Activated effector memory CD4-positive, alpha-beta T cell treated with Interleukin-2 at 50 U/mL for 16 hours (primary cell): ENCODE data around the gene PDE6A.

Experiments used
- DNase-seq: peaks from one replicate; pipeline ENCODE4 v3.0.0-alpha.2; 2020

The PDE6A gene

DNA sequence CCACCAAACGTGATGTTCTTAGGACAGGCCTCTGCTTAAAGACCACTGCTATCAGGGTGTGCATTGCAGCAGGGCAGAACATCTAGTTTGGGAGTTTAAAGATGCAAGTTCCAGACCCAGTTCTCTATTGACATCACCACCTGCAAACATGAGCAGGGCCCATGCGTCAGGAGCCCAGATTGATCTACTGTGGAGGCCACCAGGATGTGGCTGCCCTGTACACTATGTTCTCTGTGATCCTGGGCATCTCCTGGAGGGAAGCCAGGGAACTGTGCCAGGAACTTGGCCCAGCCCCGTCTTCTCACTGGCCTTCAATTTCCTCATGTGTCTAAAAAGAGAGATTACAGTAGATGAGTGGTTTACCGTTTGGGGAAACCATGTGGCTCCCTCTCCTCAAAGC, 87.1 kb downstream of the PDE6A start:
- no peak for DNase-seq

- DNase-seq, result no peak
Observed at GRCh38 chr5:149855366-149855765, 89.2 kb downstream of the PDE6A start.

DNA sequence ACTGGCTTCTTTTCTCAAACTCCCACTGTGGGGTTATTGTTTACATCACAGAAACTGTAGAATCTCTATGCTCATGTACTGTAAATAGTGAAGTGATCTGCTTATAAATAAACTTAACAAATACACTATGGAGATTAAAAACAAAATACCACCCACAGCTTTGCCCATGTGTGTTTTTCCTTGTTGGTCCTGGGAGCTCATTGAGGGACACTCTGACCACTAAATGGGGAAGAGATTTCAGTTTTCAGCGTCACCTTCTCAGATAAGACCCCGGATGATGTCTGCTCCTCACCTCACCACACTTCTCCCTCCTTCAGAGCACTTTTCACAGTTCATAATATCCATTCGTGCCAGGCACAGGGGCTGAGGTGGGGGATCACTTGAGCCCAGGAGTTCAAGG, 89.7 kb downstream of the PDE6A start:
- no peak for DNase-seq

GRCh38 chr5:149853701-149854100, 90.9 kb downstream of the PDE6A start:
- no peak for DNase-seq

DNA sequence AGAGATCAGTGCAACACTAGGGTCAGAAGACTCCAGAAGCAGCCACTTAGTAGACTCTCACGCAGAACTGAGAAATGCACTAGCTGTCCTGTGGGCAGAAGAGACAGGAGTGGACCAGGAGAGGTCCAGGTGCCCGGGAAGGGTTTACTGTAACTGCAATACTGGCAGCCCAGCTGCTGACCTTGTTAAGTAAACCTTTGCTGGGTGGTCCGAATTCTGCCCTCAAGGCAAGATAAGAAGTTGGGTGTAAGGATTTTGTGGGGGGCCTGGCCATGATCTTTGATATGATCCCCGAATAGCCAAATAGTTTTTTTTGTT, 91.3 kb downstream of the PDE6A start:
- DNase-seq, result no peak

DNA sequence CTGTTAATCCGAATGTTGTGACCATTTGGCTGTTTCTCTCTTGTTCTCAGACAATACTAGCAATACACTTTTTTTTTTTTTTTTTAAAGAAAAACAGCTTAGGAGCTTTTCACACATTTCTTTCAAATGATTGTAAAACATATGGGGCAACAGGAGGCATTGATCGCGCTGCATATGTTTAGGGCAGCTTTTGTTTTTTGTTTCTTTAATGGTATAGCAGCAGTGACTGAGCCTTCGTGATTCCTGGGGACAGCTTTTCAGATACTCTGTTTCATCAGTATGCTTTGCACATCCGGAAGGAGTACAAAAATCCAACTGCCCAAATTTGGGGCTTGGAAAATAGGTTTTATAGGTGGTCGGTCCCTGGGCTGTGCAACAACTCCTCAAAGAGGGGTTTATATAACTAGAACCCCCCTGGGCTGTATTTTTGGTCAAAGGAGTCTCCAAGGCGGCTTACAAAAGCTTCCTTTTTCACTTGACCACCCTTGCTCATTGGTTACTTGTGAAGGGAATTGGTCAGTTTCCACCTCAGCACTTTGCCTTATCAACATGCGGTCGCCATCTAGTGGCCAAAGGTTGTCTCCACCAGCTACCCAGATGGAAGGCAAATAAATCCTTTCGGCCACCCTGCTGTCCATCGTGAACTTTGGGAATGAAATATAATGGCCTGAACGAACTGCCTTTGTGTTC, 91.8 kb downstream of the PDE6A start:
- DNase-seq, result peak; percentile 7

DNA sequence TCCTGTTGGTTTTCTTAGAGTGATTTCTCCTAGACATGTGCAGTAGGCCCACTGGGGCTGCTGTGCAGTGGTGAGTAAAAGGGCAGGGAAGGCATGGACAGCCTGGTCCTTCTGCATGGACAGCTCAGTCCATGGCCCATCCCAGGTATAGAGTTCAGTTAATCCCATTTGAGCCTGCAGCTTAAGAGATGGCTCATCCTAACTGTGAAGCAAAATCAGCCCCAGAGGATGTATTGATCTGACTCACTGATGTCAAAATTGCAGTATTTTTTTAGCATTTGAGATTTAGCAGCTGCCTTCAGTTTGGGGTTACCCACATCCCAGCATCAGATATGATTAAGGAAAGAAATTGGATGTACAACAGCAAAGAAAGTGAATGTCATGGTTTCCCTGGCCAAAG, 93.4 kb downstream of the PDE6A start:
- no peak for DNase-seq

DNA sequence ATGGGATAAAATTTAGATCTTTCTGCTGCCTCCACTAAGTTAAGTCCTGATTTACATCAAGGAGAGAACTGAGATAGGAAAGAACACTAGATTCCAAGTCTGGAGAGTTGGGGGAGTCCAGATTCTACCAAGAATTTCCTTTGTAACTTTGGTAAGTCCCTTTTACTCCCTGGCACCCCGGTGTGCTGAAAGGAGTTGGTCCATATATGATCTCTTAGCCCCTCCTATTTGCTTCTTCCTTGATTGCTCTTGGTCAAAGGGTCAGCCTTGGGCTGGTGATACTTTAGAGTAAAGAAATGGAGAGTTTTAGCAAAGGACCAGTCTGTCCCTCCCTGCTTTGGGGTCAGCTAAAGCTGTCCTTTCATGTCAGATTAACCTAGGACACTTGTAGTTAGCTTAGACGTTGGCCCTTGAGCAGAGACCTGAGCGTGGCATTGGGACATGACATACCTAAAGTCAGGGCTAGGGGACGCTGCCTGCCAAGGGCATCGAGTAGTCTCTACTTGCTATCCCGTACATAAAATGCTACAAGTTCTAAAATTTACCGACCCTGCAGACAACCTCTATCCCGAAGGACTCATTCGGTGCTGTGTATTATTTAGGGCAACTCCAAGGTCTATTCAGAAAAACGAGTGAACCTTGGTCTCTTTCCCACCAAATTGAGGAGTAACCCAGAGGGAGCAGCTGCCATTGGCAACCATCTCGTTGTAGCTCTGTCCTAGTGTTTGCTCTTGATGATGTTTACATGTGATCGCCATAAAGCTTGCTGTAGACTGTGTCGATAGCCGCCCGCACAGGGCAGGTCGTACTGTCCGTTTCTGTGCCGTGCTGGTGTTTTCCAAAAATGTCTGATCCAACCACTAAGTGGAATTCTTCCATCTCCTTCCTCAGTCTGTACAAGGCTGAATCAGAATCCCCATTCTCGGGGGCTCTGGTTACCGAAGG, 94.4 kb downstream of the PDE6A start:
- DNase-seq, result no peak

GRCh38 chr5:149849280-149849965, 95.2 kb downstream of the PDE6A start:
- DNase-seq, result no peak

DNA sequence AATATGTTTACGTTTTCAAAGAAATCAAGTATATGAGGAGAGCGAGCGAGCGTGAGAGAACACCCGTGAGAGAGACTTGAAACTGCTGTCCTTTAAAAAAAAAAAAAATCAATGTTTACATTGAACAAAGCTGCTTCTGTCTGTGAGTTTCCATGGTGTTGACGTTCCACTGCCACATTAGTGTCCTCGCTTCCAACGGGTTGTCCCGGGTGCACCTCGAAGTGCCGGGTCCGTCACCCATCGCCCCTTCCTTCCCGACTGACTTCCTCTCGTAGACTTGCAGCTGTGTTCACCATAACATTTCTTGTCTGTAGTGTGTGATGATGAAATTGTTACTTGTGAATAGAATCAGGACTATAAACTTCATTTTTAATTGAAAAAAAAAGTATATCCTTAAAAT, 97.0 kb downstream of the PDE6A start:
- DNase-seq, result no peak

DNA sequence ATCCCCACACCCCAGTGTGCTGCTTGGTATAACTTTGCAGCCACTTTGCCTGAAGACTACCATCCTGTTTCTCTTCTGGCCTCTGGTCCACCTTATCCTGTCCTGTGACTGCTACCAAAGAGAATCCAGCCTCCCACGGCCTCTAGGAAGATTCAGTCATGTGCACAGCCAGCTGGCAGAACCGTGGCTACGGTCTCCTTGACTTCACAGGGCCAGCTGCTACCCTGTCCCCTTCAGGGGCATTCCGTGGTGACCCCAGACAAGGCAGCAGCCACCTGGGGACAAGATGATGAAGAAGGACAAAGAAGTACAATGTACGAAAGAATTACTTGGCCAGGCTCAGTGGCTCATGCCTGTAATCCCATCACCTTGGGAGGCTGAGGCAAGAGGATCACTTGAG, 98.6 kb downstream of the PDE6A start:
- no peak for DNase-seq

- DNase-seq, result no peak
Observed at GRCh38 chr5:149845601-149846000, 99.0 kb downstream of the PDE6A start.

GRCh38 chr5:149841851-149842793, 102.5 kb downstream of the PDE6A start:
- DNase-seq, result no peak

DNA sequence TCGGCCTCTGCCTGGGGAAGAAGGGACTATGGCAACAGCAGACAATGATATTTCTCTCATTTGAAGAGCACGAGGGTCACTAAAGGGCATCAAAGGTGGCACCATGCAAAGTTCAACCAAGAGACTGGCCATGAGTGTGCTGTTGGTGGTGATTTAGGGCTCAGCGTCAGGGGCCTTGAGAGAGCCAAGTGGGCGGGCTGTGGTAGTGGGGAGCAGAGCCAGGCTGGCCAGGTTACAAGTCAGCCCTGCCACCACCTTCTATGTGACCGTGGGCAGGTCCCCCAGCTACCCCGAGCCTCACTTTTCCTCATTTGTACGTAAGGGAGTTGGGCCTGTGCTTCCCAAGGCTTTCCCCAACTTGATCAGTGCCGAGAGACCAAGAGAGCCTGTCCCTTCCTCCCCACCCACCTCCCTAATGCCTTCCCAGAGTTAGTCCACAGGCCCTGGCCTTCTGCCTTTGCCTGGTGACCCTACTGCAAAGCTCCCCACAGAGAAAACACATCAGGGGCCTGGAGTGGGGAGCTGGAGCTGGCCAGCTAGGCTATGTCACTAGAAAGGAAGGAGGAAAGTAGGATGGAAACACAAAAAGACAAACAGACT, 104.3 kb downstream of the PDE6A start:
- no peak for DNase-seq

GRCh38 chr5:149839761-149840160, 104.8 kb downstream of the PDE6A start:
- no peak for DNase-seq

GRCh38 chr5:149838881-149839739, 105.5 kb downstream of the PDE6A start:
- no peak for DNase-seq

DNA sequence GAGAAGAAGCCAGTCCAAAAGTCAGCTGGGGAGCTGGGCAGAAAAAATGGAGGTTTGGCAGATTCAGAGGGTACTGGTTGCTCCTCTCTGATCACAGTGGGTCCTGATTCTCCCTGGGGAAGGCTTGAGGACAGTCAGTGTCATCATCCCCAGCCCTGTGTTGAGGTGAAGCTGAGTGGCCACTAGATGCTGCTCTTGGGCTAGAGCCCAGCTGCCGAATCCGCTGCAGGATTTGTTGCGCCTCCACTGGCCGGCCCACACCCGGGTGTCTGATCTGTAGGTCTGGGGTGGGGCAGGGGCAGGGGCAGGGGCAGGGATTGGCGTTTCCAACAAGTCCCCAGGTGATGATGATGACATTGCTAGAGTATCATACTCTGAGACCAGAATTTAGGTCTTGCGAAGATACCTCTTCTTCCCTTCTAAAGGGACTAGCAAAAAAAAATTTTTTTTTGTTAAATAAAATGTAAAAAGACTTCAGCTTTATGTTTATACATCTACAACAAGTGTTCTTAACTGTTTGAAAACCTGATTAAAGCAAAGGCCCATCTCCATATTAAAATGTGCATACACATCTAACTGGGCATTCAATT, 106.8 kb downstream of the PDE6A start:
- no peak for DNase-seq

- no peak for DNase-seq
Observed at GRCh38 chr5:149836451-149837139, 108.0 kb downstream of the PDE6A start.

GRCh38 chr5:149834246-149834855, 110.2 kb downstream of the PDE6A start:
- no peak for DNase-seq
